ENCODE results near the gene ATF7IP2. TPM values are rescaled to one million over a fixed set of nuclear protein-coding genes. Genes with fewer than 3 reads are reported as not detected.
A peak's percentile ranks its signal among the peaks of the same experiment; 100 is the strongest.
"Not testable (repeated sequence)": the region's sequence is repeated elsewhere in the genome, so short reads cannot be mapped to it uniquely, and the experiment has no call there.

The ATF7IP2 gene
- total and polyA plus RNA-seq, 7 experiments from 2014 or later = 56.5 to 304 (median 75.1) TPM

- no peaks in the 10 kb centered on the region for H3K27me3 ChIP-seq (ENCODE audit: control insufficient read depth in 2 of 2, insufficient read depth in 2 of 2, low read length in 2 of 2)
- ChIA-PET CTCF (interaction anchor here (0.9 kb wide), 1 partner anchor 47 kb away, joined by 3 read pairs; no protein-coding TSS in a partner anchor), POLR2A (interaction anchor here (1.1 kb wide), 1 partner anchor 24 kb away, joined by 4 read pairs; no protein-coding TSS in a partner anchor)
- intact Hi-C loops (cut with micrococcal nuclease) = loop anchor here (1.0 to 5.0 kb wide), 3 partner anchors 24 to 35 kb away; partner anchors contain the start of gene ATF7IP2 (in 1 of the 2)
- peak; percentile 51 for ATAC-seq
- Mint-ChIP-seq H3K27me3 (peaks cover 0 to 5% (median 0%) of the 10 kb centered on the region in 5 donors), H3K36me3 (peaks cover 0 to 23% (median 9%) of the 10 kb centered on the region in 5 donors), H3K27ac (peak overlapping the region; percentile 76 to 94 (median 85)), H3K9me3 (peaks cover 0 to 26% (median 7%) of the 10 kb centered on the region in 11 donors), H3K4me1 (peaks cover 8 to 39% (median 27%) of the 10 kb centered on the region in 7 donors), H3K4me3 (peak overlapping the region; percentile 50 to 84 (median 71))
- no peaks in the 10 kb centered on the region for H3K36me3 ChIP-seq (ENCODE audit: control insufficient read depth in 2 of 3, insufficient read depth in 3 of 3, low read length in 3 of 3)
- no peak overlapping the region for H3K27ac ChIP-seq (ENCODE audit: low read depth, low read length)
- H3K9me3 ChIP-seq (ENCODE audit: control insufficient read depth in 2 of 3, low read length in 3 of 3) = no peaks in the 10 kb centered on the region
- no peak overlapping the region for H3K4me3 ChIP-seq (ENCODE audit: low read length)
- peak in 6 of 9 donors; percentile 21 to 50 (median 37) for DNase-seq
- peaks cover 0 to 16% of the 10 kb centered on the region in 2 donors for H3K4me1 ChIP-seq (ENCODE audit: control insufficient read depth in 2 of 2, insufficient read depth in 2 of 2, low read length in 2 of 2)
These were observed 23.6 kb upstream of the ATF7IP2 start for GRCh38 chr16:10362077-10362863.

GRCh38 chr16:10362864-10363197 is 23.0 kb upstream of the ATF7IP2 start:
- H3K27ac ChIP-seq (ENCODE audit: low read depth, low read length) = peak overlapping the region; percentile 29
- H3K27ac Mint-ChIP-seq = peak overlapping the region in 8 of 9 donors; percentile 14 to 90 (median 82)
- intact Hi-C loops (cut with micrococcal nuclease) = loop anchor here (1.0 to 5.0 kb wide), 3 partner anchors 23 to 36 kb away; partner anchors contain the start of gene ATF7IP2 (in 1 of the 2)
- CTCF ChIA-PET = interaction anchor here (0.6 to 0.9 kb wide), 2 partner anchors 42 to 48 kb away, joined by 3 read pairs; no protein-coding TSS in a partner anchor
- not testable (repeated sequence) for H3K4me3 ChIP-seq (ENCODE audit: low read length); ATAC-seq; DNase-seq; H3K9me3 ChIP-seq (ENCODE audit: control insufficient read depth in 2 of 3, low read length in 3 of 3); H3K36me3 ChIP-seq (ENCODE audit: control insufficient read depth in 2 of 3, insufficient read depth in 3 of 3, low read length in 3 of 3); H3K27me3 ChIP-seq (ENCODE audit: control insufficient read depth in 2 of 2, insufficient read depth in 2 of 2, low read length in 2 of 2); H3K27me3 Mint-ChIP-seq
- peak overlapping the region in 9 of 10 donors; percentile 42 to 83 (median 65) for H3K4me3 Mint-ChIP-seq
- peaks cover 0 to 26% (median 7%) of the 10 kb centered on the region in 11 donors for H3K9me3 Mint-ChIP-seq
- POLR2A ChIA-PET = interaction anchor here (1.1 kb wide), 1 partner anchor 24 kb away, joined by 4 read pairs; no protein-coding TSS in a partner anchor
- peaks cover 0 to 16% of the 10 kb centered on the region in 2 donors for H3K4me1 ChIP-seq (ENCODE audit: control insufficient read depth in 2 of 2, insufficient read depth in 2 of 2, low read length in 2 of 2)
- peaks cover 8 to 39% (median 27%) of the 10 kb centered on the region in 7 donors for H3K4me1 Mint-ChIP-seq
- H3K36me3 Mint-ChIP-seq = peaks cover 0 to 23% (median 9%) of the 10 kb centered on the region in 5 donors

GRCh38 chr16:10366619-10367018 is 19.2 kb upstream of the ATF7IP2 start:
- H3K4me3 Mint-ChIP-seq = not testable (repeated sequence)
- peaks cover 0 to 36% (median 12%) of the 10 kb centered on the region in 11 donors for H3K9me3 Mint-ChIP-seq

GRCh38 chr16:10367616-10368188 is 18.2 kb upstream of the ATF7IP2 start:
- Histone ChIP-seq H3K4me1 (ENCODE audit: control insufficient read depth in 2 of 2, insufficient read depth in 2 of 2, low read length in 2 of 2) (peaks cover 0 to 6% of the 10 kb centered on the region in 2 donors), H3K36me3 (ENCODE audit: control insufficient read depth in 2 of 3, insufficient read depth in 3 of 3, low read length in 3 of 3) (peaks cover 0 to 3% (median 0%) of the 10 kb centered on the region in 3 experiments), H3K9me3 (ENCODE audit: control insufficient read depth in 2 of 3, low read length in 3 of 3) (peaks cover 0 to 7% (median 0%) of the 10 kb centered on the region in 3 experiments), H3K27ac (ENCODE audit: low read depth, low read length) (no peak overlapping the region), H3K4me3 (ENCODE audit: low read length) (no peak overlapping the region), H3K27me3 (ENCODE audit: control insufficient read depth in 2 of 2, insufficient read depth in 2 of 2, low read length in 2 of 2) (no peaks in the 10 kb centered on the region)
- no peak for ATAC-seq
- peaks cover 0 to 33% (median 6%) of the 10 kb centered on the region in 11 donors for H3K9me3 Mint-ChIP-seq
- H3K4me1 Mint-ChIP-seq = peaks cover 0 to 11% (median 9%) of the 10 kb centered on the region in 7 donors
- peaks cover 0 to 9% (median 0%) of the 10 kb centered on the region in 5 donors for H3K36me3 Mint-ChIP-seq
- intact Hi-C loops (cut with micrococcal nuclease) = no loop called here
- CTCF ChIA-PET = no interaction called here
- peak overlapping the region in 1 of 9 donors; percentile 21 for H3K27ac Mint-ChIP-seq
- no peaks in the 10 kb centered on the region for H3K27me3 Mint-ChIP-seq
- no peak overlapping the region for H3K4me3 Mint-ChIP-seq
- no peak for DNase-seq
- POLR2A ChIA-PET = interaction anchor here (0.6 kb wide), 1 partner anchor 46 kb away, joined by 3 read pairs; no protein-coding TSS in a partner anchor

More at GRCh38 chr16:10366619-10367018, 19.2 kb upstream of the ATF7IP2 start:
- POLR2A ChIA-PET; H3K4me3 ChIP-seq (ENCODE audit: low read length); H3K36me3 Mint-ChIP-seq; H3K36me3 ChIP-seq (ENCODE audit: control insufficient read depth in 2 of 3, insufficient read depth in 3 of 3, low read length in 3 of 3); intact Hi-C loops (cut with micrococcal nuclease); H3K27ac Mint-ChIP-seq; ATAC-seq; H3K27me3 Mint-ChIP-seq; DNase-seq; H3K27me3 ChIP-seq (ENCODE audit: control insufficient read depth in 2 of 2, insufficient read depth in 2 of 2, low read length in 2 of 2); H3K9me3 ChIP-seq (ENCODE audit: control insufficient read depth in 2 of 3, low read length in 3 of 3); CTCF ChIA-PET; H3K27ac ChIP-seq (ENCODE audit: low read depth, low read length): not testable (repeated sequence)
- peaks cover 8 to 21% (median 19%) of the 10 kb centered on the region in 7 donors for H3K4me1 Mint-ChIP-seq
- H3K4me1 ChIP-seq (ENCODE audit: control insufficient read depth in 2 of 2, insufficient read depth in 2 of 2, low read length in 2 of 2) = peaks cover 0 to 16% of the 10 kb centered on the region in 2 donors

GRCh38 chr16:10368969-10369551 is 16.8 kb upstream of the ATF7IP2 start:
- ChIA-PET CTCF (interaction anchor here (1.0 kb wide), 1 partner anchor 69 kb away, joined by 3 read pairs; no protein-coding TSS in a partner anchor), POLR2A (interaction anchor here (1.0 kb wide), 1 partner anchor 52 kb away, joined by 4 read pairs; no protein-coding TSS in a partner anchor)
- H3K27me3 Mint-ChIP-seq = no peaks in the 10 kb centered on the region
- Histone ChIP-seq H3K36me3 (ENCODE audit: control insufficient read depth in 2 of 3, insufficient read depth in 3 of 3, low read length in 3 of 3) (peaks cover 0 to 3% (median 0%) of the 10 kb centered on the region in 3 experiments), H3K4me1 (ENCODE audit: control insufficient read depth in 2 of 2, insufficient read depth in 2 of 2, low read length in 2 of 2) (no peaks in the 10 kb centered on the region), H3K27me3 (ENCODE audit: control insufficient read depth in 2 of 2, insufficient read depth in 2 of 2, low read length in 2 of 2) (no peaks in the 10 kb centered on the region), H3K9me3 (ENCODE audit: control insufficient read depth in 2 of 3, low read length in 3 of 3) (peaks cover 0 to 7% (median 0%) of the 10 kb centered on the region in 3 experiments), H3K4me3 (ENCODE audit: low read length) (no peak overlapping the region), H3K27ac (ENCODE audit: low read depth, low read length) (no peak overlapping the region)
- H3K4me3 Mint-ChIP-seq = no peak overlapping the region
- intact Hi-C loops (cut with micrococcal nuclease) = no loop called here
- no peak for DNase-seq
- peaks cover 0 to 9% (median 0%) of the 10 kb centered on the region in 5 donors for H3K36me3 Mint-ChIP-seq
- no peak overlapping the region for H3K27ac Mint-ChIP-seq
- peaks cover 0 to 2% (median 0%) of the 10 kb centered on the region in 7 donors for H3K4me1 Mint-ChIP-seq
- peaks cover 0 to 39% (median 9%) of the 10 kb centered on the region in 11 donors for H3K9me3 Mint-ChIP-seq
- no peak for ATAC-seq

- intact Hi-C loops (cut with micrococcal nuclease) = no loop called here
- Mint-ChIP-seq H3K36me3 (peaks cover 0 to 9% (median 4%) of the 10 kb centered on the region in 5 donors), H3K27ac (peak overlapping the region in 2 of 9 donors; percentile 55 to 63), H3K4me1 (peaks cover 0 to 2% (median 0%) of the 10 kb centered on the region in 7 donors), H3K4me3 (no peak overlapping the region), H3K27me3 (peaks cover 0 to 3% (median 0%) of the 10 kb centered on the region in 5 donors), H3K9me3 (peaks cover 0 to 46% (median 9%) of the 10 kb centered on the region in 11 donors)
- ChIA-PET CTCF (no interaction called here), POLR2A (no interaction called here)
- Histone ChIP-seq H3K4me1 (ENCODE audit: control insufficient read depth in 2 of 2, insufficient read depth in 2 of 2, low read length in 2 of 2) (no peaks in the 10 kb centered on the region), H3K4me3 (ENCODE audit: low read length) (no peak overlapping the region), H3K27ac (ENCODE audit: low read depth, low read length) (no peak overlapping the region), H3K36me3 (ENCODE audit: control insufficient read depth in 2 of 3, insufficient read depth in 3 of 3, low read length in 3 of 3) (peaks cover 0 to 3% (median 0%) of the 10 kb centered on the region in 3 experiments), H3K9me3 (ENCODE audit: control insufficient read depth in 2 of 3, low read length in 3 of 3) (peaks cover 0 to 7% (median 0%) of the 10 kb centered on the region in 3 experiments), H3K27me3 (ENCODE audit: control insufficient read depth in 2 of 2, insufficient read depth in 2 of 2, low read length in 2 of 2) (no peaks in the 10 kb centered on the region)
- no peak for DNase-seq
- ATAC-seq = no peak
These were observed 15.7 kb upstream of the ATF7IP2 start for GRCh38 chr16:10370096-10370726.

Measured in naive thymus-derived CD4-positive, alpha-beta T cell (primary cell).